ENCODE measurements around the gene KCNIP4.

The KCNIP4 gene

DNA sequence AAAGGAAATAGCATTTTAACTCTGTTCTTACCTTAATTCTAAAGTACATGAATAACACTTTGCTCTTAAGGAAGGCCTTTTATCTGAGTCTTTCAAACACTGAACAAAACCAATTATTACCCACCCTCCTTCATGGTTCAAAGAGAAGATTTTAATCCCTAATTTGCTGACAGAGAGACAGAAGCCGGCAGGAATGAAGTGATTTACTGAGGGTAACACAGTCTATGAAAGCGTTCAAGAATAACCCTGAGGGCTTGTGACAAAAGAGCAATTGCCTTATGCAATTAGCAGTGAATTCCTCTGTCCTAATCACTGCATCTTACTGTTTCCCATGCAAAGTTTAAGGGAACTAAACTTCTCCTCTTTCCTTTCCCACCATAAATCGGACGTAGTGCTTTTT is 1104.3 kb downstream of the KCNIP4 start:
- no peak for DNase-seq (ENCODE audit: low spot score)
- no peak for TF ChIP-seq CTCF (IDR thresholded peaks at IDR 0.05; ENCODE audit: borderline replicate concordance, control extremely low read depth, extremely low read depth, insufficient read depth, missing control alignments)
- in situ Hi-C loops (cut with MboI; ENCODE audit: low sequenced_read_pairs, unreplicated experiment): no loop called here

DNA sequence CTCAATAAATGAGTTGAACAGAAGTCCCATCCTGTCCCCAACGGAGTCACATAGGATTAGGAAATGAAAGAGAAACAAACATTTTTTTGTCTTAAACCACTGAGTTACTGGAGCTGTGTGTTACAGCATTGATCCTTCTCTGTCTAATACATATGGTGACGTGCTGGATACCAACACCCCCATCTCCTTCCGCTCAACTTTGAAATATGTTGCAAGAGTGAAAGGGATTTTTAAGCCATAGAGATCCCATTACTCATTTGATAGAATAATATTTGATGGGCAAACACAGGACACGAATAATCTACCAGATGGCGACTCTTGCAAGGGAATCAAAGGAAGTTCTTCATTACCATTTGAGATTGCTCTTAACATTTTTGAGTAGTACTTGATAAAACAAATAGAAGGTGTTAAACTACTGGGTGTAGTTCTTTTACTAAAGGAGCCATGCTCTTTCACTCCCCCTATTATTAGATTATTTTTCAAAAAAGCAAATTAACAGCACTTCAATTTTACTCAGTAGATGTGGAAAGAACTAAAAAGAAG is 1107.9 kb downstream of the KCNIP4 start:
- in situ Hi-C loops (cut with MboI; ENCODE audit: low sequenced_read_pairs, unreplicated experiment): no loop called here
- DNase-seq (ENCODE audit: low spot score): no peak
- TF ChIP-seq CTCF (IDR thresholded peaks at IDR 0.05; ENCODE audit: borderline replicate concordance, control extremely low read depth, extremely low read depth, insufficient read depth, missing control alignments): no peak

DNA sequence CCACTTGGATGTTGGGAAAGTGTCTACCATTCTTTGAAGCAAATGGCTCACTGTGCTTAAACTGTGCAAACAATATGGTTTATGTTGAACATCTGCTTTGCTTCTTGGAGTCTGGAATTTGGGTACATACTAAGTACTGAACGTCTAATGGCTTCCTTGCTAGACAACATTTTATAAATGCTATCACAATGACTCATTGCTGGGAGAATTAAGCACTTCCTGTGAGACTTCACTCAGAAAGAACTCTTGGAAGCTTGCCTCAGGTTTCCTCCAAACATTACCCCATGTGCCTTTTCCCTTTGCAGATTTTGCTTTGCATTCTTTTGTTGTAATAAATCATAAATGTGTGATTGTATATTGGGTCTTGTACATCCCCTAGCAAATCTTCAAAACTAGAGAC is 1108.6 kb downstream of the KCNIP4 start:
- no peak for TF ChIP-seq CTCF (IDR thresholded peaks at IDR 0.05; ENCODE audit: borderline replicate concordance, control extremely low read depth, extremely low read depth, insufficient read depth, missing control alignments)
- in situ Hi-C loops (cut with MboI; ENCODE audit: low sequenced_read_pairs, unreplicated experiment): no loop called here
- no peak for DNase-seq (ENCODE audit: low spot score)

- in situ Hi-C loops (cut with MboI; ENCODE audit: low sequenced_read_pairs, unreplicated experiment): no loop called here
- TF ChIP-seq CTCF (IDR thresholded peaks at IDR 0.05; ENCODE audit: borderline replicate concordance, control extremely low read depth, extremely low read depth, insufficient read depth, missing control alignments): no peak
- no peak for DNase-seq (ENCODE audit: low spot score)
Observed at GRCh38 chr4:20838476-20838875, 1110.1 kb downstream of the KCNIP4 start.

DNA sequence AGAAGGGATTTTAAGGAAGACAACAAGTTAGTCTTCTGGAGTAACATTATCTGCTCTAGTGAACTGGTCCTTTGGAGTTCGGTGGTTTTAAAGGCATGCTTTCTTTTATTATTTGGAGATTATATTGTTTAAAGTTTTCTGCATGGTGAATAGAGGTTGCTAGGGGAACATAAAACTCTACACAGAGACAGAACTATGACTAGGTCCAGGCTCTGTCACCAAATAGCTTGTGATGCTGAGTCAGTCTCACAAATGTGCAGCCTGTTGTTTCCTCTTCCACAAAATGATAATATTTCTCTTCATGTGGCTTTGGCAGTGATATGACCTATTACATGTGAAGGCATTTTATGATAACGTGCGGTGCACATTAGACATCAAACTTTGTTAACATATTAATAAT is 1115.7 kb downstream of the KCNIP4 start:
- in situ Hi-C loops (cut with MboI; ENCODE audit: low sequenced_read_pairs, unreplicated experiment): no loop called here
- no peak for DNase-seq (ENCODE audit: low spot score)
- no peak for TF ChIP-seq CTCF (IDR thresholded peaks at IDR 0.05; ENCODE audit: borderline replicate concordance, control extremely low read depth, extremely low read depth, insufficient read depth, missing control alignments)

GRCh38 chr4:20831746-20832145 is 1116.8 kb downstream of the KCNIP4 start:
- in situ Hi-C loops (cut with MboI; ENCODE audit: low sequenced_read_pairs, unreplicated experiment): no loop called here
- no peak for TF ChIP-seq CTCF (IDR thresholded peaks at IDR 0.05; ENCODE audit: borderline replicate concordance, control extremely low read depth, extremely low read depth, insufficient read depth, missing control alignments)
- DNase-seq (ENCODE audit: low spot score): no peak
